GM12878 (cell line): Measurements from ENCODE around the gene CIB4. TPM values are rescaled to one million over a fixed set of nuclear protein-coding genes. Genes with fewer than 3 reads are reported as not detected.

ENCODE experiments used
- ATAC-seq: fragments of 200-7000 bp; cut with Tn5 transposase; 3 replicates; pipeline ENCODE4 v1.9.1; 2020; ENCODE audit warnings: mild to moderate bottlenecking, moderate library complexity
- BruUV-seq: library from RNA; stranded (reverse); fragments of 400-500 nt; replicated peaks from 2 replicates; lab custom pipeline; 2021; lab: Mats Ljungman, UMichigan
- CTCF ChIA-PET: fragments of 300-600 bp; sonication (Branson Sonifier 250); formaldehyde crosslinking; extraction: SDS; loops from one replicate; lab custom pipeline; 2021; ENCODE audit warnings: inconsistent platforms; lab: Yijun Ruan, JAX
- POLR2A ChIA-PET: fragments of 350-600 bp; formaldehyde crosslinking; extraction: SDS; loops from one replicate; lab custom pipeline; 2021; ENCODE audit warnings: inconsistent platforms; lab: Charles Lee
- RAD21 ChIA-PET: fragments of 300-600 bp; sonication (Branson Sonifier 250); formaldehyde crosslinking; loops from one replicate; lab custom pipeline; 2023; ENCODE audit warnings: antibody characterized with exemption; ENCODE audit not compliant: unreplicated experiment; lab: Charles Lee
- SMC1A ChIA-PET: fragments of 300-600 bp; sonication (Branson Sonifier 250); formaldehyde crosslinking; loops from one replicate; lab custom pipeline; 2023; ENCODE audit not compliant: unreplicated experiment, uncharacterized antibody; lab: Charles Lee
- DNase-seq: peaks from one replicate; pipeline ENCODE4 v3.0.0-alpha.2; 2011; ENCODE audit warnings: low read depth, low spot score
- FAIRE-seq: peaks from 3 replicates; lab custom pipeline; 2011; peaks lifted over from hg19 to GRCh38; lab: Jason Lieb, UNC
- H2AFZ ChIP-seq: 2 replicates; pipeline ENCODE4 v1.6.0; 2011; ENCODE audit warnings: low read depth, low read length, control low read depth; ENCODE audit not compliant: control insufficient read depth
- H3K27ac ChIP-seq: 2 replicates; pipeline ENCODE4 v1.5.1; 2011; ENCODE audit warnings: control low read depth; ENCODE audit not compliant: control insufficient read depth, insufficient read depth
- H3K27me3 ChIP-seq, 2 experiments: replicated peaks in 1 of 2; 2 replicates each; pipeline versions ENCODE4 v1.6.0 to v1.6.1; 2011; ENCODE audit warnings: low read length in 1 of 2; ENCODE audit not compliant: control insufficient read depth in 2 of 2, insufficient read depth in 2 of 2
- H3K36me3 ChIP-seq, 2 experiments: 2 replicates each; pipeline ENCODE4 v1.5.1; 2011; ENCODE audit warnings: low read length in 1 of 2; ENCODE audit not compliant: control insufficient read depth in 2 of 2, insufficient read depth in 2 of 2
- H3K4me1 ChIP-seq: 2 replicates; pipeline ENCODE4 v1.6.1; 2011; ENCODE audit warnings: mild to moderate bottlenecking, low read length, moderate library complexity, mixed read lengths; ENCODE audit not compliant: control insufficient read depth, insufficient read depth
- H3K4me2 ChIP-seq: 2 replicates; pipeline ENCODE4 v1.6.0; 2011; ENCODE audit warnings: control low read depth; ENCODE audit not compliant: control insufficient read depth, insufficient read depth
- H3K4me3 ChIP-seq: fragments of 200-600 bp; sonication (generic); 2 replicates; pipeline ENCODE4 v1.5.1; 2016
- H3K79me2 ChIP-seq: 2 replicates; pipeline ENCODE4 v1.6.0; 2011; ENCODE audit warnings: low read length; ENCODE audit not compliant: control insufficient read depth, insufficient read depth
- H3K9ac ChIP-seq: 2 replicates; pipeline ENCODE4 v1.8.0; 2011; ENCODE audit warnings: low read length, control low read depth, mixed read lengths; ENCODE audit not compliant: control insufficient read depth, insufficient read depth
- H3K9me3 ChIP-seq: replicated peaks from 3 replicates; pipeline ENCODE4 v1.5.1; 2011; ENCODE audit warnings: mild to moderate bottlenecking, low read length; ENCODE audit not compliant: control insufficient read depth, insufficient read depth
- H4K20me1 ChIP-seq: 2 replicates; pipeline ENCODE4 v1.6.0; 2011; ENCODE audit not compliant: control insufficient read depth, insufficient read depth
- CHD2 ChIP-seq: IDR thresholded peaks from 2 replicates; pipeline ENCODE4 v1.6.1; 2011; ENCODE audit warnings: low read depth, low read length, improper control_type of control experiment, borderline replicate concordance
- CHD4 ChIP-seq: fragments of 200-600 bp; sonication (generic); IDR thresholded peaks from 2 replicates; pipeline ENCODE4 v1.6.1; 2016; ENCODE audit warnings: mild to moderate bottlenecking
- CREB1 ChIP-seq: IDR thresholded peaks from 2 replicates; pipeline ENCODE4 v1.6.1; 2012; ENCODE audit warnings: low read depth, mild to moderate bottlenecking, inconsistent platforms
- CTCF ChIP-seq, 3 experiments: IDR thresholded peaks in 2 of 3; conservative IDR thresholded peaks in 1 of 3; 2 replicates each; pipeline ENCODE4 v1.5.1; 2011; ENCODE audit warnings: low read depth in 3 of 3, low read length in 3 of 3, mild to moderate bottlenecking in 3 of 3, control low read depth in 2 of 3, moderate library complexity in 2 of 3, inconsistent platforms in 1 of 3, mixed read lengths in 1 of 3; ENCODE audit not compliant: control insufficient read depth in 2 of 3, insufficient read depth in 1 of 3; ENCODE audit errors: extremely low read depth in 1 of 3
- FOS ChIP-seq: IDR thresholded peaks from 3 replicates; pipeline ENCODE4 v1.6.1; 2011; ENCODE audit warnings: borderline replicate concordance; ENCODE audit not compliant: insufficient read length; ENCODE audit errors: extremely low read depth
- HDAC6 ChIP-seq: fragments of 200-600 bp; sonication (generic); IDR thresholded peaks from one replicate; pipeline ENCODE4 v1.8.0; 2017; ENCODE audit warnings: antibody characterized with exemption; ENCODE audit not compliant: unreplicated experiment
- HDGF ChIP-seq: fragments of 450-650 bp; IDR thresholded peaks from 2 replicates; pipeline ENCODE4 v1.6.1; 2016; ENCODE audit warnings: antibody characterized with exemption
- MTA3 ChIP-seq: IDR thresholded peaks from 2 replicates; pipeline ENCODE4 v1.6.1; 2012; ENCODE audit warnings: low read length, inconsistent platforms, borderline replicate concordance
- MYC ChIP-seq: IDR thresholded peaks from 2 replicates; pipeline ENCODE4 v1.6.1; 2011; ENCODE audit warnings: mild to moderate bottlenecking, low read length, moderate library complexity, inconsistent platforms; ENCODE audit not compliant: insufficient read depth, insufficient replicate concordance, insufficient read length, severe bottlenecking
- PAX8 ChIP-seq: fragments of 450-650 bp; IDR thresholded peaks from 2 replicates; pipeline ENCODE4 v1.6.1; 2017; ENCODE audit warnings: mild to moderate bottlenecking, moderate library complexity
- POLR2A ChIP-seq: IDR thresholded peaks from 2 replicates; pipeline ENCODE4 v1.6.1; 2011; ENCODE audit warnings: low read depth, mild to moderate bottlenecking, low read length
- RBBP5 ChIP-seq: fragments of 200-600 bp; sonication (generic); conservative IDR thresholded peaks from 2 replicates; pipeline ENCODE4 v1.6.1; 2016
- RUNX3 ChIP-seq: IDR thresholded peaks from 2 replicates; pipeline ENCODE4 v1.6.1; 2012; ENCODE audit warnings: low read length, inconsistent platforms
- SIX5 ChIP-seq: IDR thresholded peaks from 2 replicates; pipeline ENCODE4 v1.6.1; 2011; ENCODE audit warnings: mild to moderate bottlenecking, low read depth, low read length, moderate library complexity; ENCODE audit not compliant: severe bottlenecking
- SMC3 ChIP-seq: IDR thresholded peaks from 2 replicates; pipeline ENCODE4 v1.6.1; 2011; ENCODE audit warnings: low read length, improper control_type of control experiment, borderline replicate concordance
- SP1 ChIP-seq: IDR thresholded peaks from one replicate; pipeline ENCODE4 v1.6.1; 2011; ENCODE audit warnings: low read depth, low read length
- ZBED1 ChIP-seq: IDR thresholded peaks from 2 replicates; pipeline ENCODE4 v1.6.1; 2016; ENCODE audit warnings: borderline replicate concordance
- ZBTB11 ChIP-seq: fragments of 450-650 bp; formaldehyde crosslinking; IDR thresholded peaks from 2 replicates; pipeline ENCODE4 v1.5.0; 2022; ENCODE audit warnings: mild to moderate bottlenecking, missing genetic modification characterization
- WGBS: methylation state at CpG from one replicate; pipeline ENCODE4 v1.1.6; 2016; ENCODE audit warnings: low lambda C conversion rate; ENCODE audit not compliant: insufficient replicate concordance, insufficient coverage; ENCODE audit errors: missing lambda C conversion rate; 5-methylcytosine and 5-hydroxymethylcytosine counted together
- in situ Hi-C: fragments of 300-500 bp; cut with MboI; formaldehyde crosslinking; loops from 9 replicates; pipeline ENCODE4 v1.14.3; 2018; ENCODE audit warnings: mixed read lengths
- intact Hi-C: fragments of 100-400 bp; cut with micrococcal nuclease; formaldehyde crosslinking; loops from one replicate; pipeline ENCODE4 v1.14.2; 2022; ENCODE audit not compliant: unreplicated experiment
- polyA plus RNA-seq, 11 experiments: library from polyadenylated mRNA; depleted of rRNA in 4 of 11; unstranded in 6 of 11; stranded (reverse) in 5 of 11; fragments of >200 nt; fragmentation: Nextera tagmentation in 4 of 11; fragmentation: Illumina TruSeq in 1 of 11; extraction: Ambion mirVana in 4 of 11; extraction: Trizol in 1 of 11; gene quantifications; 1 replicate in 1 of 11; 2 replicates in 10 of 11; pipeline versions ENCODE4 v1.2.1 to v1.2.3, GENCODE V29; 2011 to 2016; ENCODE audit warnings: inconsistent platforms in 2 of 11, missing spikeins in 2 of 11, low read depth in 1 of 11
- total RNA-seq, 4 experiments: library from RNA; depleted of rRNA in 3 of 4; stranded (reverse); fragments of >200 nt in 3 of 4; fragmentation: Illumina TruSeq in 1 of 4; extraction: Trizol in 1 of 4; gene quantifications; 2 replicates each; pipeline versions ENCODE4 v1.2.1 to v1.2.3, GENCODE V29; 2013 to 2021

The CIB4 gene
- total and polyA plus RNA-seq, 10 of the 15 experiments (the other 5 are each of a cell fraction or from before 2014, with no cell fraction given): not detected

GRCh38 chr2:26536371-26537068 lies 104.6 kb downstream of the CIB4 start (continued):
- TF ChIP-seq ZBTB11 (CRISPR knock-in tag) (no peak), SIX5 (no peak), SMC3 (no peak), CTCF (IDR thresholded peaks at IDR 0.05 in 2 of 3, conservative IDR thresholded peaks at IDR 0.05 in 1 of 3; ENCODE audit: control insufficient read depth in 2 of 3, extremely low read depth in 1 of 3, insufficient read depth in 1 of 3, low read depth in 3 of 3, low read length in 3 of 3) (no peak)

- SMC1A ChIA-PET: no interaction called here
- H3K4me2 ChIP-seq: no peak overlapping the region
- H3K27me3 ChIP-seq: peaks cover 0 to 1% of the 10 kb centered on the region in 2 experiments; a peak in 3 of 4 replicates
- DNase-seq (no peak), ATAC-seq (no peak), FAIRE-seq (no peak)
- RAD21 ChIA-PET: no interaction called here
- H3K27ac ChIP-seq: no peak overlapping the region
- H3K4me1 ChIP-seq: no peaks in the 10 kb centered on the region
- H3K79me2 ChIP-seq: no peaks in the 10 kb centered on the region
- H3K36me3 ChIP-seq: no peaks in the 10 kb centered on the region
- H3K9me3 ChIP-seq: no peaks in the 10 kb centered on the region
- no peak for TF ChIP-seq CHD4
- no peak for TF ChIP-seq RUNX3
- TF ChIP-seq PAX8: no peak
- no peak for TF ChIP-seq FOS
- no peak for TF ChIP-seq CHD2
- TF ChIP-seq RBBP5: no peak
- no peak for TF ChIP-seq ZBED1
- no peak for TF ChIP-seq MTA3
- TF ChIP-seq CREB1: no peak
- no peak for TF ChIP-seq HDAC6
- no peak for TF ChIP-seq POLR2A
- no peak for TF ChIP-seq SP1
- TF ChIP-seq HDGF: no peak
- no peak for TF ChIP-seq MYC
- TF ChIP-seq, all 136 proteins: peak for 0
- in situ Hi-C loops (no loop called here), intact Hi-C loops (no loop called here)
- Histone ChIP-seq H3K9ac (no peak overlapping the region), H2AFZ (no peak overlapping the region), H3K4me3 (no peak overlapping the region), H4K20me1 (no peaks in the 10 kb centered on the region)
- no TSS peak for BruUV-seq
- POLR2A ChIA-PET: no interaction called here
- WGBS: 16% methylated on average over 8 of the region's 8 CpGs
- CTCF ChIA-PET: no interaction called here
Measured at GRCh38 chr2:26535663-26536275, 105.4 kb downstream of the CIB4 start.
